Stimulated activated CD4-positive, alpha-beta T cell treated with anti-CD3 and anti-CD28 coated beads, TNF-alpha, amount 100 ng/mL, for 1 hour (primary cell): ENCODE measurements around the gene IP6K2.
A peak's percentile ranks its signal among the peaks of the same experiment; 100 is the strongest.
"Not testable (repeated sequence)": the region's sequence is repeated elsewhere in the genome, so short reads cannot be mapped to it uniquely, and the experiment has no call there.

ENCODE experiments used
- DNase-seq, 3 donors: peaks; one replicate each; pipeline ENCODE4 v3.0.0-alpha.2; 2020; ENCODE audit warnings: low read depth in 3 of 3, low spot score in 1 of 3

IP6K2 gene, protein sequence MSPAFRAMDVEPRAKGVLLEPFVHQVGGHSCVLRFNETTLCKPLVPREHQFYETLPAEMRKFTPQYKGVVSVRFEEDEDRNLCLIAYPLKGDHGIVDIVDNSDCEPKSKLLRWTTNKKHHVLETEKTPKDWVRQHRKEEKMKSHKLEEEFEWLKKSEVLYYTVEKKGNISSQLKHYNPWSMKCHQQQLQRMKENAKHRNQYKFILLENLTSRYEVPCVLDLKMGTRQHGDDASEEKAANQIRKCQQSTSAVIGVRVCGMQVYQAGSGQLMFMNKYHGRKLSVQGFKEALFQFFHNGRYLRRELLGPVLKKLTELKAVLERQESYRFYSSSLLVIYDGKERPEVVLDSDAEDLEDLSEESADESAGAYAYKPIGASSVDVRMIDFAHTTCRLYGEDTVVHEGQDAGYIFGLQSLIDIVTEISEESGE

DNA sequence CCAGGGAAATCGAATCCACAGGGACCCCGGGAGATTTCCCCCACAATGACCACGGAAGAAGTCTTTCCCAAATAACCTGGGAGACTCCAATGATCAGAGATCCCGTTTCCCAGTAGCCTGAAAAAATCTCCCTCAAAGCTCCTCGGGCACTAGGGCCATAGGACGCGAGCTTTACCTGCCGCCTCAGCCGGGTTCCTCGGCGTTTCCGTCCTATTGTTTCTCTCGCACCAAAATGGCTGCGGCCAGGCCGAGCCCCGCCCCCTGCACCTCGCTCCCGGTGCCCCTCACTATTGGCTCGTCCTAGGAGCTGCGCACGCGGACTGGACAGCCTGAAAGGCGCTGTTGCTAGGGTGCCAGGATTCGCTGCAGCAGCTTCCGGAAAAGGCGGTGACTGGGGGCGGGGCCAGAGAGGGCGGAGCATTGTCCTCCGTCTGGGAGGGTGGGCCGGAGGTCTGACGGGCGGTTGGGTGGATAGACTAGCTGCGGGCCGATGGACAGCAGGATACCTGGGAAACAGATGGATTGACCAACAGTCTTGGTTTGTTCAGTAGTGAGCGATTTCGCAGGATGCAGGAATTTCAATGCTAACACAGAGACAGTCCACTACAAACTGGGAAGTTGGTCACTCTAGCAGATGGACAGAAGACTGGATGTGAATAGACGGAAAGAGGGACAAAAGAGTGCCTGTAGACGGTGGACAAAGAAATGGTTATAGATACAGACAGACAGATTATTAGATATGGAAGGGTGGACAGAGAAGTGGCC, at the start of gene IP6K2:
TSS of gene IP6K2 (minus strand) at position 240 of the 765 bp plus-strand sequence. CDS start 21,930 bp downstream, outside the sequence.
- DNase-seq, result peak; percentile 95 to 98 (median 96)

DNA sequence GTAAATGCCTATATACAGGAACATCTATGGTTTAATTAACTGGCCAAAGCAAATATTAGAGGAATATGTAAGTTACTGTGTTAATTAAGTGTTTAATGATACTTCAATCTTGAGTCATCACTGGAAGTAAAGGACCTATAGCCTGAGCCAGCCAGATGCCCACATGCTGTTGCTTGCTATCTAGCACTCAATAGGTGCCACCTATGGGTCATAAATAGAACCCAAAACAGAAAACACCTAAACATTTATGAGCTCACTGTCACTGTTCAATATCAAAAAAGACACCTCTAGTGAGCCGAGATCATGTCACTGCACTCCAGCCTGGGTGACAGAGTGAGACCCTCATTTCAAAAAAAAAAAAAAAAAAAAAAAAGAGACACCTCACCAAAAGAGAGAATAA, 48.4 kb upstream of the IP6K2 start:
- no peak for DNase-seq

DNA sequence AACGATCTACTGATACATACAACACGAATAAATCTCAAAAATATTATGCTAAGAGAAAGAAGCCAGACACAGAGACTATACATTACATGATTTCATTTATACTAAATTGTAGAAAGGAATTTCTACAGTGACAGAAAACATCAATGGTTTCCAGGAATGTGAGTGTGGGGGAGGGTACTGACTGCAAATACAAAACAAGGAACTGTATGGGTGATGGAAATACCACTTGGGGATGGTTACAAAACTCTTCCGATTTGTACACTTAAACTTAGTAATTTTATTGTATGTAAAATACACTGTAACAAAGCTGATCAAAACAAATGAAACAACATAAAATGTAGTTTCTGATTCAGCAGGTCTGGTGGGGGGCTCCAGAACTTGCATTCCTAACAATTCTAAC, 45.8 kb upstream of the IP6K2 start:
- DNase-seq, result no peak

DNA sequence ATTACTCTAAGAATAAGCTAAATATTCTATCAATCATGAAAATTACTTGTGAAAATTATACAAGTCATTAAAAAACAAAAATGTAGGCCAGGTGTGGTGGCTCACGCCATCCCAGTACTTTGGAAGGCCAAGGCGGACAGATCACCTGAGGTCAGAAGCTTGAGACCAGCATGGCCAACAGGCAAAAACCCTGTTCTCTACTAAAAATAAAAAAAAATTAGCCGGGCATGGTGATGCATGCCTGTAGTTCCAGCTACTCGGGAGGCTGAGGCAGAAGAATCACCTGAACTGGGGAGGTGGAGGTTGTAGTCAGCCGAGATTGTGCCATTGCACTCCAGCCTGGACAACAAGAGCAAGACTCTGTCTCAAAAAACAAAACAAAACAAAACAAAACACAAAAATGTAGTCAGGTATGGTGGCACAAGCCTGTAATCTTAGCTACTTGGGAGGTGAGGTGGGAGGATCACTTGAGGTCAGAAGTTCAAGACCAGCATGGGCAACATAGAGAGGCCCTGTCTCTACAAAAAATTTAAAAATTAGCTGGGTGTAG, 43.0 kb upstream of the IP6K2 start:
- not testable (repeated sequence) for DNase-seq

DNA sequence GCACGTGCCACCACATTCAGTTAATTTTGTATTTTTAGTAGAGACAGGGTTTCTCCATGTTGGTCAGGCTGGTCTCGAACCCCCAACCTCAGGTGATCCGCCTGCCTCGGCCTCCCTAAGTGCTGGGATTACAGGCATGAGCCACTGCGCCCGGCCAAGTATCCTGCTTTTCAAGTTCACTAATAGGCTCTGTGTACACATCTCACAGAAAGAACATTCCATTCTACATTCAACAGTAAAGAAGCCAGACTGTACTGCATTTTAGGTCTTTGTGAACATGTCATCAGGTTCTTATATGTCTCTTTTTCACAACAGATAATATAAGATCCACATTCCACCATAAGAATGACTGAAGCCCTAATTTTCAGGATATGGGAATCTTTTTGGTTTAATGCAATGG, 42.5 kb upstream of the IP6K2 start:
- DNase-seq, result not testable (repeated sequence)

DNA sequence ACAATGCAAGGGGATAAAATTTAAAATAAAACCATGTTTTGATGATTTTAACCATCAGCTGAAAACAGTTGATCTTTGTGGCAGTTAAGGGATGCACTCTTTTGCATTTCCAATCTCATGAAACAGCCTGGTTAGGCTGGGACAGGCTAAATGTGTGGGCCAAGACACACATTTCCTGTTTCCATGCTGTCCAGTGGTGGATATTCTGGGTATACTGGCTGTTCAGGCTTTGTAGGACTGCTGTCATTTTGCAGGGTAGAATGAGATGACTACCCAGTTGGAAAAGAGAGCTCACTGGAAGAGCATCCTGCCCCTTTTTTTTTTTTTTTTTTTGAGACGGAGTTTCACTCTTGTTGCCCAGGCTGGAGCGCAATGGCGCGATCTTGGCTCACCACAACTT, 42.0 kb upstream of the IP6K2 start:
- DNase-seq, result no peak

DNA sequence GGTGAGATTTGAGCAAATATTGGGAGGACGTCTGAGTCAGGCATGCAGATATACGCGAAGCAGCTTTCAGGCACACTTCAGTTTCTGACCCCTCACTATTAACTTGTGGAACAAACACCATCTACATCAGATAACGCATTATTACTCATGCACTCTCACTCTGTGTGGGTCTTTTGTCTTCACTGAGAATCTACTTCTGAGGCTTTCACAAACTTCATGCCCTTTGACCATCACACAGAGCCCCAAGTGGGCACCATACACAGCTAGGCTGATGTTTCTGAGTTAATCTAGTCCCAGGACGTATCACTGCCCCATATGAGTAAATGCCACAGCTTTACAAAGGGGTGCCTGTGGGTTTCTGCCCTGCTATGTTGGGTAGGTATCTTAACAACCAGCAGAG, 39.6 kb upstream of the IP6K2 start:
- no peak for DNase-seq

DNA sequence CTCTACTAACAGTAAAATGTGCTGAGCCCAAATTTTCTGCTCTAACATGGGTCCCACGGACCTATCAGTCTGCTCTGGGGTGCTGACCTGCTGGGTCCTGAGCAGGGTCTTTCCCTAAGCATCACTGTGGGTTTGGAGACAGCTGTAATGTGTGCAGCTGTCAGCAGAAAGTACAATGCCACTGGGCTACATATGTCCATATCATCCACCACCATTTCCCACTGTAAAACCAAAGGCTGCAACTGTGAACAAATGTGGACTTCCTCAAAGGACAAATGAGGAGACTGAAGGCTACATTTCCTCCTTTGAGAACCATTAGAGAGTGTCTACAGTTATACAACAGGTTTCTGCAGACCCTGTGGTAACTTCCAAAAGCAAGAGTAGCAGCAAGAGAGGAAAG, 33.8 kb upstream of the IP6K2 start:
- DNase-seq, result no peak

DNA sequence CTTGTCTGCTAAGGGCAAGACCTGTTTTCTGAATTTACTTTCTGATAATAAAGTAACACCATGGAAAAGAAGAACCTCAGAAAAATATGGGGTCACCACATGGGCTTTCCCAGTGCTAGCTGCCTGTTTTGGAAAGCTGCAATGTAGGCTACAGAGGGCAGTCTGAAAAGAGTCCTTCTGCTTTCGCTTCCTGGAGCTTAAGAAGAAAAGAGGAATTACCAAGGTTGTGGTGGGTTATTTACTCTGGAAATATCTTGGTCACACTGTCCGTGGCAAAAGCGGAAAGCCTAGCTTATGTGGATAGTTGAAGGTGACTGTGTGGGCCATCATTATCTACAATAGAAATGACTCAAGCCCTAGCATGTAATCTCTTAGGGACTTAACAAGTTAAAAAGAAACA, 31.7 kb upstream of the IP6K2 start:
- DNase-seq, result no peak

DNA sequence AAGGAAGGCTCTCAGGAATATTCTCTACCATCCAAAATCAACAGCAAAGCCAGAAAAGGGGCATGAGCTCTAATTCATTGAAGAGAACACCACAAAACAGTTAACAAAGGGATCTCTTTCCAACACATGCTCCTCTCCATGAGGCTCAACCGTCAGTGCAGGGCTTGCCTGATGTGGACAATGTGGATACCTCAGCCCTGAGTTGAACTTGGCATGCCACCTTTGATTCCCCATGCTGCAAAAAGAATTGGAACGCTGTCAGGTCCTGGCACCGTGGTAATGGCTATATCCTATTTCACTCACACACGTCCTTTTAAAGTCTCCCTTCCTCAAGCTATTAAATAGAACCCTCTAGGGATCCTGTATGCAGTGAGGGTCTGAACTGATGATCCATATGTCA, 30.7 kb upstream of the IP6K2 start:
- no peak for DNase-seq

DNA sequence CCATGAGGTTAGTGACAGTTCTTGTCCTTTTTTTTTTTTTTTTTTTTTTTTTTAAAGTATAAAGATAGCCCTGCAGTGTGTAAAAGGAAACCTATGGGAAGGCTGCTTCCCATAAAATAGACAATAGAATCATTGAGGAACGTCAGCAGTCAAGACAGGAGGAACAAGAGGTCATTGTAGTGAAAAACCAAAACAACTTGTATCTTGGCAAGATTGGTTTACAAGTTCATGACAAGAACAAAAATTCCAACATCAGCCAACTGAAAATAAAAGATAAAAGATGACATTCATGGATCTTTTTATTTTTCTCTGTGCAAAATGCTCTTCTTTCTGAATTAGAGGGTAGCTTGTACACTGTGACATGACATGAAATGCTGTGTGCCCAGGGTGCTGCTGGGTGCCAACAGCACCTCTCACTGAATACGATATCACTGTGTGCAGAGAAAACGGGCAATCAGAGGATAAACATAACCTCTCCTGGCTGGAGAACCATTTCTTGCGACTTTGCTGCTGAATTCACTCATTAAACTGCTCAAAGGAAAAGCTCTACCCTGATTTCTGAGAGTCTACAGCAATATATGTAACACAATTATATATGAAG, 30.1 kb upstream of the IP6K2 start:
- no peak for DNase-seq

DNA sequence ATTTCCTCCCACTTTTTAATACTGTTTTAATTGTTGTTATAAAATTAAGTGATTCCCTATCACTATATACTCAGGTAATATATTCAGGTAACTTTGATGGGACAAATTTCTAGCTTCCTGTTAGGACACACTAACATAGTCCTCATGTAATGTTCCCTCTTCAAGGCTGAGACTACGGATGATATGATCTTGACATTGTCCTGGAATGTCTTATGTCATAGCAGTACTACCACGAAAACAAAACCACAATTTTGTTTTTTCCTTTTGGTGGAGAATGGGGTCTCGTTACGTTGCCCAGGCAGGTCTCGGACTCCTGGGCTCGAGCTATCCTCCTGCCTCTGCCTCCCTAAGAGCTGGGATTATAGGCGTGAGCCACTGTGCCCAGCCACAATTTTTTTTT, 26.8 kb upstream of the IP6K2 start:
- DNase-seq, result no peak

DNA sequence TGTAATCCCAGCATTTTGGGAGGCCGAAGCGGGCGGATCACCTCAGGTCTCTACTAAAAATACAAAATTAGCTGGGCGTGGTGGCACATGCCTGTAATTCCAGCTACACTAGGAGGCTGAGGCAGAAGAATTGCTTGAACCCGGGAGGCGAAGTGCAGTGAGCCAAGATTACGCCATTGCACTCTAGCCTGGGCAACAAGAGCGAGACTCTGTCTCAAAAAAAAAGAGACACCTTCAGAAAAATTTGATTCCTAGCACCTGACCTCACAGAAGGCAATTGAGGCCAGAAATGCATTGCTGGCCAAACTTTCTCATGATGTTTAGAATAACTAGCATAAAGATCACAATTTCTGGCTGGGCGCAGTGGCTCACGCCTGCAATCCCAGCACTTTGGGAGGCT, 24.2 kb upstream of the IP6K2 start:
- DNase-seq, result not testable (repeated sequence)

DNA sequence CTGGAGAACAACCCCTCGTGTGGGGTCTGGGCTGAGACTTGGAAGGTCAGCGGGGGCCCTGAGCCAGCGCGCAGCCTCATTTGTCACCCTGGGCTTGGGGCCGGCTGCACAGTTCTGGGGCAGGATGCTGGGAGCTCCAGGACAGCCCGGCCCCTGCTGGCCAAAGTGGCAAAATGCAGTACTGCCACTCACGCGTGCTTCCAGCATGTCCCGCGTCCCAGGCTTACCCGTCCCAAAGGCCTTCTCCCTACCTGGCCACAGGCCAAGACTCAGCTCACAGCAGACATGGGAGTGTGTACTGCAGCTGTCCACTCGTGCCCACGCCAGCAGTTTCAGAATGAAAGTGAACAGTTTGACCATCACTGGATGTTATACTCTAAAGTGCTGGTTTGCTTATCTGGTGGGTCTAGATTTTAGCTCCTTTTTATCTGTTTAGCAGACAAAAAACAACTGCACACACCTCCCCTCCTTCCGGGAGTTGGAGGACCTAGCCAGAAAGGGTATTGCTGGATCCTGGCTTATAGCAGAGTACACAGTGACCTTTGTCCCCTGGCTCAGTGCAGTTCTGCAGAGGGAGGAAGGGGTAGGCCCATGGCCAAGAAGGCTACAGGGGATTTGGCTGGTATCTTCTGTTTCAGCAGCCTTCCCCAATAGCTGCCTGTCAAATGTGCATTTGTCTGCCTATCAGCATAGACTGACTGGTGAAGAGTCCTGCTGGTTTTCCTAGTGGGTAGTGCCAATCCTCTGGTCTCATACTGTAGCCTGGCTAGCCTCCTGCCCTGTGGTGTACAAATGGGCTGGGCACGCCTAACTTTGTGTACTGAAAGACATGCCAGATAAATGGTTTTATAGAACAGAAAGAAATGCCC, 23.2 kb upstream of the IP6K2 start:
- DNase-seq, result peak in 1 of 3 donors; percentile 36

DNA sequence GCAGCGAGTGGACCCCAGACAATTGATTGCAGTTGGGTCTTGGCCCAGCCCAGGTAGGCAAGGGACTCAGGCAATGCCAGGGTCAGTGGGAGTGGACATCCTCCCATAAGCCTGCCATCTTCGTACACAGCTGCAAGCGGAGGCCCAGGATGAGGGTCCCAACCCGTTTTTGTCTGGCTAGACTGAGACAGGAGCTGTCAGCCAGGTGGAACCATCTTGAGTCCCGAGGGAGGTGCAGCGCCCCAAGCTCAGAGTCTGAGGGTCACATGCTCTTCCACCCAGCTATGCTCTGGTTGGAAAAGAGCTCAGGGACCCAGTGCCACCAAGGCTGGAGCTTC, 22.6 kb upstream of the IP6K2 start:
- no peak for DNase-seq

DNA sequence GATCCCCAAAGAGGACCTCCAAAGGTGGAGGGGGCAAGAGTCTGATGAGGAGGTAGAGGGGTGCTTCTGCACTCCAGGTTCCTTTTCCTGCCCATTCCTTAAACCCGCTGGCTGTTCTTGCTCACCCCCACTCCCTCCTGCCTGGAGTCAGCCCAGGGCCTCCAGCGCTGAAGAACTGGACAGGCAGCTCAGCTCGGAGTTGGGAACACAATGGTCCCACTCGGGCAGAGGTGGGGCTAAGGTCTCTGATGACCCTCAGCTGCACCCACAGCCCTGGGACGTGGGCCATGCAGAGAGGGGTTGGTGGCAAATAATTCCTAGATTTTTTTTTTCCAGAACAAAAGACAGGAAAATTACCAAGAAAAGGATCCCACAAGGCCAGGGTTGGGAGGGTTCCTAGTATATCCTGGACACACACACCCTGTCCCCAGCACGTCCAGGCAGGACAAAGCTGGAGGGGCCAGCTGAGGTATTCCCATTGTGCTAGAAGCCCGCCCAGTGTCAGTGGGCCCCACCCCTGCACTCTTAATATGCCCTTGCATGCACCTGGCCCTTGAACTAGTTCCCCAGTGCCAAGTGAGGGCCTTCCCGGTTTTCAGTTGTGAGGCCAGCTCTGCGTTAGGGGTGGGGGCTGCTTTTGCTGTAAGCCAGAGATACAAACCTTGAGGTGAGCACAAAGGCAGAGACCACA, 22.1 kb upstream of the IP6K2 start:
- no peak for DNase-seq

DNA sequence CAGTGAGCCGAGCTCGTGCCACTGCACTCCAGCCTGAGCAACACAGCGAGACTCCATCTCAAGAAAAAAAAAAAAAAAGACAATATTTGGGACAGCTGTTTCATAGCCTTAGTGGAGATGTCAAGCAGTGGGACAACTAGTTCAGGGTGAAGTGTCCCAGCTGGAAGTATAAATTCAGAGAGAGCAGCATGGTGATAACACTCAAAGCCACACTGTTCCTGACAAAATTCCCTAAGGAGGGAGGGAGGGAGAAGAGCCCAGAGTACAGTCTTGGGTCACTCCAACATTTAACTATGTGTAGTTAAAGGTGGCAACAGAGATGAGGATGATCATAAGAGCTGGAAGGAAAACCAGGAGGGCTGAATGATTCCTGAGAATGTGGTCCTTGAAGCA, 21.1 kb upstream of the IP6K2 start:
- no peak for DNase-seq

DNA sequence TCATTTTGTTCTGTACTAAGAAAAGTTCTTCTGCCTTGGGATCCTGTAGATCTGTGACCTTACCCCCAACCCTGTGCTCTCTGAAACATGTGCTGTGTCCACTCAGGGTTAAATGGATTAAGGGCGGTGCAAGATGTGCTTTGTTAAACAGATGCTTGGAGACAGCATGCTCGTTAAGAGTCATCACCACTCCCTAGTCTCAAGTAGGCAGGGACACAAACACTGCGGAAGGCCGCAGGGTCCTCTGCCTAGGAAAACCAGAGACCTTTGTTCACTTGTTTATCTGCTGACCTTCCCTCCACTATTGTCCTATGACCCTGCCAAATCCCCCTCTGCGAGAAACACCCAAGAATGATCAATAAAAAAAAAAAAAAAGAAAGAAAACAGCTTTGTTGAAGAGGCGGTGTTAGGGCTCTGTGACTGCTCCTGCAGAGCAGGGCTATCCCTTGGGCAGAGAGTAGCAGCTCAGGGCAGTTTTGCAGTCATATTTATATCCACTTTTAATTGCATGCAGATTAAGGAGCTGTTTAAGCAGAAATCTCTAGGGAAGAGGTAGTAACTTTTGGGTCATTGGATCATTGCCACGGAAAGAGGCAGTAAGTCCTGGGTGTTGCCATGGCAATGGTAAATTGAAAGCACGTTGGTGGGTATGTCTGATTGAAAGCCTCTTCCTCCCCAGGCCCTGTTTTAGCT, 18.2 kb upstream of the IP6K2 start:
- not testable (repeated sequence) for DNase-seq

DNA sequence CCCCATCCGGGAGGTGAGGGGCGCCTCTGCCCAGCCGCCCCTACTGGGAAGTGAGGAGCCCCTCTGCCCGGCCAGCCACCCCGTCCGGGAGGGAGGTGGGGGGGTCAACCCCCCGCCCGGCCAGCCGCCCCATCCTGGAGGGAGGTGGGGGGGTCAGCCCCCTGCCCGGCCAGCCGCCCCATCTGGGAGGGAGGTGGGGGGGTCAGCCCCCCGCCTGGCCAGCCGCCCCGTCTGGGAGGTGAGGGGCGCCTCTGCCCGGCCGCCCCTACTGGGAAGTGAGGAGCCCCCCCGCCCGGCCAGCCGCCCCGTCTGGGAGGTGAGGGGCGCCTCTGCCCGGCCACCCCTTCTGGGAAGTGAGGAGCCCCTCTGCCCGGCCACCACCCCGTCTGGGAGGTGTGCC, 17.5 kb upstream of the IP6K2 start:
- DNase-seq, result not testable (repeated sequence)
